Pancreas (tissue), 10 donors: ENCODE results near the gene BANF1. TPM values are rescaled to one million over a fixed set of nuclear protein-coding genes. Genes with fewer than 3 reads are reported as not detected.
"Not testable (repeated sequence)": the region's sequence is repeated elsewhere in the genome, so short reads cannot be mapped to it uniquely, and the experiment has no call there.

Experiments used
- ATAC-seq, 4 donors: fragments of 200-7000 bp; cut with Tn5 transposase; one replicate each; pipeline versions ENCODE4 v1.8.0 to v1.9.1; 2020; ENCODE audit warnings: mild to moderate bottlenecking in 4 of 4, moderate library complexity in 4 of 4
- DNase-seq, 6 donors: peaks; one replicate each; pipeline ENCODE4 v3.0.0-alpha.2; 2020
- FAIRE-seq: peaks from 2 replicates; lab custom pipeline; 2012; peaks lifted over from hg19 to GRCh38; lab: Jason Lieb, UNC
- H3K27ac ChIP-seq, 4 donors: fragments of 200-600 bp; sonication (generic); 1 replicate in 3 of 4; 2 replicates in 1 of 4; pipeline versions ENCODE4 v1.5.0 to v1.8.0; 2020
- H3K27me3 ChIP-seq, 4 donors: fragments of 200-600 bp; one replicate each; pipeline ENCODE4 v1.8.0; 2021
- H3K36me3 ChIP-seq, 3 donors: fragments of 200-600 bp; sonication (generic) in 1 of 3; one replicate each; pipeline versions ENCODE4 v1.5.0 to v1.8.0; 2020 to 2021
- H3K4me1 ChIP-seq, 3 donors: fragments of 200-600 bp; one replicate each; pipeline ENCODE4 v1.8.0; 2021
- H3K4me3 ChIP-seq, 4 donors: fragments of 200-600 bp; sonication (generic) in 2 of 4; one replicate each; pipeline versions ENCODE4 v1.5.0 to v1.8.0; 2020 to 2021
- H3K9me3 ChIP-seq, 4 donors: fragments of 200-600 bp; one replicate each; pipeline ENCODE4 v1.8.0; 2021
- CTCF ChIP-seq, 4 donors: fragments of 200-600 bp; sonication (generic) in 3 of 4; IDR thresholded peaks; one replicate each; pipeline versions ENCODE4 v1.5.0 to v1.8.0; 2021; ENCODE audit warnings: antibody characterized with exemption in 4 of 4
- WGBS, 2 donors: extraction: QIAGEN DNeasy Blood & Tissue Kit; methylation state at CpG; one replicate each; pipeline ENCODE4 v1.1.7; 2013; 5-methylcytosine and 5-hydroxymethylcytosine counted together
- intact Hi-C, 3 donors: fragments of 100-400 bp; cut with DNase I; formaldehyde crosslinking; loops; one replicate each; pipeline versions ENCODE4 v1.11.1 to v1.14.2; 2022
- polyA plus RNA-seq, 2 donors: library from polyadenylated mRNA; stranded (reverse); fragments of 200-250 nt; gene quantifications; one replicate each; pipeline ENCODE4 v1.2.3, GENCODE V29; 2013
- total RNA-seq, 6 donors: library from RNA; stranded (reverse); fragmentation: NEBNext Ultra II Directional in 4 of 6; extraction: Animal tissue kit (Norgen Biotek cat#: 25700) in 4 of 6; gene quantifications; one replicate each; pipeline versions ENCODE4 v1.2.1 to v1.2.4, GENCODE V29; 2021 to 2023
- donor health status: healthy with polysubstance abuse.
- donor health status: DM: no; HTN: no; CAD: no; lungs with moderate emphysema.
- donor health status: DM: no; HTN: no; CAD: no.
- donor health status: control.
- donor health status: control.
- donor health status: Bipolar disorder and iron deficiency.
- donor health status: DM: yes; HTN: yes; CAD: no.
- donor health status: DM: no; HTN: no; CAD: no.
- donor health status: DM: no; HTN: no; CAD: no.
- donor health status: DM: yes; HTN: yes; CAD: no.

Gene BANF1
- total and polyA plus RNA-seq, 8 donors, result 47.5 to 146 (median 84.0) TPM

GRCh38 chr11:66020618-66021357 is 18.5 kb downstream of the BANF1 start:
- intact Hi-C loops, result no loop called here
- Histone ChIP-seq H3K27ac (no peak overlapping the region), H3K27me3 (no peaks in the 10 kb centered on the region), H3K4me3 (no peak overlapping the region), H3K9me3 (no peaks in the 10 kb centered on the region), H3K4me1 (peaks cover 0 to 3% (median 0%) of the 10 kb centered on the region in 3 donors), H3K36me3 (no peaks in the 10 kb centered on the region)
- no peak for DNase-seq
- WGBS, 2 donors, result 77 to 86% methylated on average over 24 to 25 of the region's 25 CpGs
- peak in 2 of 4 donors; percentile 53 to 54 for ATAC-seq
- FAIRE-seq, result no peak
- no peak for TF ChIP-seq CTCF (IDR thresholded peaks at IDR 0.05)

- no peak overlapping the region for H3K27ac ChIP-seq
- DNase-seq (peak; percentile 37 to 94 (median 74)), ATAC-seq (peak; percentile 85 to 97 (median 94)), FAIRE-seq (no peak)
- peaks cover 0 to 3% (median 0%) of the 10 kb centered on the region in 3 donors for H3K4me1 ChIP-seq
- no peaks in the 10 kb centered on the region for H3K36me3 ChIP-seq
- WGBS, 2 donors, result 13 to 19% methylated on average over 42 to 46 of the region's 46 CpGs
- peak; percentile 81 to 99 (median 98) for TF ChIP-seq CTCF (IDR thresholded peaks at IDR 0.05)
- intact Hi-C loops, result no loop called here
- peak overlapping the region in 1 of 4 donors; percentile 26 for H3K4me3 ChIP-seq
- no peaks in the 10 kb centered on the region for H3K27me3 ChIP-seq
- H3K9me3 ChIP-seq, result no peaks in the 10 kb centered on the region
These were observed 20.3 kb downstream of the BANF1 start for GRCh38 chr11:66022401-66023185.

- WGBS, 2 donors, result 51 to 56% methylated on average over 5 of the region's 5 CpGs
These were observed 20.8 kb downstream of the BANF1 start for GRCh38 chr11:66023186-66023440.

GRCh38 chr11:66026017-66026529 is 23.8 kb downstream of the BANF1 start, which contains the start of gene CATSPER1:
Gene CATSPER1, minus strand, starts transcription at chr11:66026479. Its CDS starts 100 bp downstream, at chr11:66026379.
- intact Hi-C loops, result no loop called here
- Histone ChIP-seq H3K27ac (no peak within 1 kb of the TSS), H3K4me3 (no peak within 1 kb of the TSS), H3K4me1 (peaks cover 0 to 3% (median 0%) of the 10 kb centered on the region in 3 donors), H3K9me3 (no peaks in the 10 kb centered on the region), H3K36me3 (no peaks in the 10 kb centered on the region), H3K27me3 (no peaks in the 10 kb centered on the region)
- no peak for TF ChIP-seq CTCF (IDR thresholded peaks at IDR 0.05)
- no peak for FAIRE-seq
- ATAC-seq, result no peak
- WGBS, 2 donors, result 78 to 79% methylated on average over 18 of the region's 18 CpGs
- no peak for DNase-seq

More at GRCh38 chr11:66023186-66023440, 20.8 kb downstream of the BANF1 start:
- DNase-seq, H3K4me3 ChIP-seq, ATAC-seq, intact Hi-C loops, H3K4me1 ChIP-seq, H3K36me3 ChIP-seq, FAIRE-seq, H3K9me3 ChIP-seq, H3K27me3 ChIP-seq, H3K27ac ChIP-seq: not testable (repeated sequence)

- 71 to 78% methylated on average over 8 of the region's 8 CpGs for WGBS, 2 donors
- intact Hi-C loops, result no loop called here
- no peak overlapping the region for H3K4me3 ChIP-seq
- ATAC-seq (no peak), DNase-seq (no peak), FAIRE-seq (no peak)
- no peaks in the 10 kb centered on the region for H3K27me3 ChIP-seq
- no peaks in the 10 kb centered on the region for H3K9me3 ChIP-seq
- H3K27ac ChIP-seq, result no peak overlapping the region
- H3K36me3 ChIP-seq, result no peaks in the 10 kb centered on the region
- no peaks in the 10 kb centered on the region for H3K4me1 ChIP-seq
- TF ChIP-seq CTCF (IDR thresholded peaks at IDR 0.05), result no peak
These were observed 30.8 kb downstream of the BANF1 start for GRCh38 chr11:66032957-66033735.
